ENCODE data around the gene HDAC7. TPM values are rescaled to one million over a fixed set of nuclear protein-coding genes. Genes with fewer than 3 reads are reported as not detected.

HDAC7 gene
- total and polyA plus RNA-seq, 2 of the 13 experiments (the other 11 are each of a cell fraction or from before 2014, with no cell fraction given) = 4.6 to 10.8 TPM

- TF ChIP-seq MAF1 (CRISPR knock-in tag; IDR thresholded peaks at IDR 0.05; ENCODE audit: borderline replicate concordance) = no peak
Measured at GRCh38 chr12:47777741-47778558, 41.8 kb downstream of the HDAC7 start (continued).

DNA sequence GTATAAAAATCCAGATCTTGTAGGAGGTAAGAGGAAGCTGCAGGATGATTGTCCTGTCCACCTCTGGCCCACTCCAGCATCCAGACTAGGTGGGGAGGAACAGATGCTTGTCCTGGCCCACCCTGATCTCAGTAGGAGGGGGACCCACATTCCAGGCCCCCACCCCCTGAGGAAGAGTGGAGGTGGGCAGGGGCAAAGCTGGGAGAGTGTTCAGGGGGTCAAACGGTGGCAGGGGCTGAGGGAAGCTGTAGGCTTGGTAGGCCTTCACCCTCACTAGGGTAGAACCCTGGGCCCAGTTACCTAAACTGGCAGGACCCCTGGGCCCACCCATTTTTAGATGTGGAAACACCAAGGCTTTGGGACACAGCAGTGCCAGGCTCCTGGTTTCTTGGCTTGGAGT, 42.6 kb downstream of the HDAC7 start:
- Histone ChIP-seq H2AFZ (ENCODE audit: low read length) (no peak overlapping the region), H3K27me3 (ENCODE audit: control insufficient read depth in 1 of 2, insufficient read depth in 2 of 2, low read length in 2 of 2) (peaks cover 1 to 6% of the 10 kb centered on the region in 2 experiments; a peak in 2 of 5 replicates), H3K4me2 (ENCODE audit: low read depth, low read length) (no peak overlapping the region), H3K79me2 (ENCODE audit: insufficient read depth, low read length) (no peaks in the 10 kb centered on the region), H4K20me1 (ENCODE audit: insufficient read depth, low read length) (no peaks in the 10 kb centered on the region), H3K27ac (ENCODE audit: extremely low read length, insufficient read depth, low read length) (no peak overlapping the region), H3K4me3 (replicated peaks in 1 of 3; ENCODE audit: insufficient read depth in 1 of 3, low read depth in 2 of 3, low read length in 3 of 3) (no peak overlapping the region), H3K9ac (ENCODE audit: insufficient read depth, low read depth, low read length) (no peak overlapping the region), H3K9me3 (ENCODE audit: low read length) (no peaks in the 10 kb centered on the region), H3K4me1 (ENCODE audit: insufficient read depth, low read length) (peaks cover 36% of the 10 kb centered on the region), H3K36me3 (replicated peaks in 1 of 2; ENCODE audit: control insufficient read depth in 1 of 2, insufficient read depth in 2 of 2, low read length in 2 of 2) (no peaks in the 10 kb centered on the region; a peak in 1 of 5 replicates)
- DNase-seq (ENCODE audit: low spot score) (no peak), FAIRE-seq (no peak), ATAC-seq (no peak)
- ChIA-PET POLR2A (interaction anchor here (0.8 to 0.9 kb wide), 2 partner anchors 41 to 44 kb away, joined by 3 read pairs; no protein-coding TSS in a partner anchor), CTCF (ENCODE audit: low intra/inter-chr PET ratio, low total read pairs) (interaction anchor here (3.6 kb wide), 1 partner anchor 61 kb away, joined by 56 read pairs; no protein-coding TSS in a partner anchor)
- WGBS (ENCODE audit: low lambda C conversion rate) = 71% methylated on average over 1 of the region's 1 CpG
- BruUV-seq (replicated peaks) = no TSS peak
- intact Hi-C loops (cut with micrococcal nuclease; ENCODE audit: unreplicated experiment) (loop anchor here (5.0 kb wide), 1 partner anchor 125 kb away; no protein-coding TSS in a partner anchor), in situ Hi-C loops (cut with HindIII; ENCODE audit: extremely low pct_ligation_motif_present, low pct_unique_long_range_greater_than_20kb) (loop anchor here (5.0 kb wide), 2 partner anchors 35 to 65 kb away; no protein-coding TSS in a partner anchor)
- no peak for TF ChIP-seq ZNF205 (CRISPR knock-in tag; IDR thresholded peaks at IDR 0.05)
- TF ChIP-seq CBFB (CRISPR knock-in tag; IDR thresholded peaks at IDR 0.05) = no peak
- no peak for TF ChIP-seq MED13 (CRISPR knock-in tag; IDR thresholded peaks at IDR 0.05)
- TF ChIP-seq HMGA1 (CRISPR knock-in tag; conservative IDR thresholded peaks at IDR 0.05) = no peak
- TF ChIP-seq MIER3 (CRISPR knock-in tag; IDR thresholded peaks at IDR 0.05; ENCODE audit: borderline replicate concordance) = no peak
- TF ChIP-seq ZNF180 (CRISPR knock-in tag; IDR thresholded peaks at IDR 0.05; ENCODE audit: borderline replicate concordance, low read depth) = no peak
- no peak for TF ChIP-seq HBP1 (CRISPR knock-in tag; IDR thresholded peaks at IDR 0.05; ENCODE audit: low read depth)
- TF ChIP-seq CREB1 (IDR thresholded peaks at IDR 0.05) = no peak
- TF ChIP-seq CREB1 (CRISPR knock-in tag; IDR thresholded peaks at IDR 0.05) = no peak
- no peak for TF ChIP-seq ZBTB20 (CRISPR knock-in tag; IDR thresholded peaks at IDR 0.05; ENCODE audit: borderline replicate concordance, low read depth)
- TF ChIP-seq ZNF276 (CRISPR knock-in tag; IDR thresholded peaks at IDR 0.05; ENCODE audit: low read depth) = no peak
- no peak for TF ChIP-seq ZNF83 (CRISPR knock-in tag; IDR thresholded peaks at IDR 0.05; ENCODE audit: borderline replicate concordance)
- no peak for TF ChIP-seq TEAD2 (CRISPR knock-in tag; IDR thresholded peaks at IDR 0.05)
- TF ChIP-seq NFKBIZ (CRISPR knock-in tag; IDR thresholded peaks at IDR 0.05) = no peak
- no peak for TF ChIP-seq ZXDC (CRISPR knock-in tag; IDR thresholded peaks at IDR 0.05)

Data from HepG2 (cell line).